ENCODE results near the gene COLQ.

COLQ gene

DNA sequence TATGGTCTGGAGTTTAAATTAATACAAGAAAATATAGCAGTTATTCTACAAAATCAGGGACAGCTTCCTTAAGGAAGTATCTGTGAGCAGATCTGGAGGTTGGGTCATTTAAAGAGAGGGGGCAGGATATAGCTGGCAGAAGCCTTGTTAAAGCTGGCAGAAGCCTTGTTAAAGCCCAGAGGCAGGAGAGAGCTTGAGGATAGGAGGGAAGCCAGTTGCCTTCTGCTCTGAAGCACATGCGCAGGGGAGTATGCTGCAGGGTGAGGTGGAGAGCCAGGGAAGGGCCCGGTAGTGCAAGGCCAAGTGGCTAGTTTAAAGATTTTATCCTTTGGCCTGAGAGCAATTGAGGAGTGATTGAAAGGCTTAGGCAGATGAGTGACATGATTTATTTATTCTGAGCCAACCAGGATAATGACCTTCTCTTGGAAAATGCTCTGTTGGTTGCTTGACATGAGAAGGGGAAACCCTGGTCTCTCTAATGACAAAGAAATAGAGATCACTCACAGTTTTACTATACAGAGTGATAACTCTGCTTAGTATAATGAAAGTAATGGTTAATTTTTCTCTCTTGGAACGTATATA, 90.2 kb downstream of the COLQ start:
- H3K27ac ChIP-seq, result no peak overlapping the region
- TF ChIP-seq, protein P1, sequence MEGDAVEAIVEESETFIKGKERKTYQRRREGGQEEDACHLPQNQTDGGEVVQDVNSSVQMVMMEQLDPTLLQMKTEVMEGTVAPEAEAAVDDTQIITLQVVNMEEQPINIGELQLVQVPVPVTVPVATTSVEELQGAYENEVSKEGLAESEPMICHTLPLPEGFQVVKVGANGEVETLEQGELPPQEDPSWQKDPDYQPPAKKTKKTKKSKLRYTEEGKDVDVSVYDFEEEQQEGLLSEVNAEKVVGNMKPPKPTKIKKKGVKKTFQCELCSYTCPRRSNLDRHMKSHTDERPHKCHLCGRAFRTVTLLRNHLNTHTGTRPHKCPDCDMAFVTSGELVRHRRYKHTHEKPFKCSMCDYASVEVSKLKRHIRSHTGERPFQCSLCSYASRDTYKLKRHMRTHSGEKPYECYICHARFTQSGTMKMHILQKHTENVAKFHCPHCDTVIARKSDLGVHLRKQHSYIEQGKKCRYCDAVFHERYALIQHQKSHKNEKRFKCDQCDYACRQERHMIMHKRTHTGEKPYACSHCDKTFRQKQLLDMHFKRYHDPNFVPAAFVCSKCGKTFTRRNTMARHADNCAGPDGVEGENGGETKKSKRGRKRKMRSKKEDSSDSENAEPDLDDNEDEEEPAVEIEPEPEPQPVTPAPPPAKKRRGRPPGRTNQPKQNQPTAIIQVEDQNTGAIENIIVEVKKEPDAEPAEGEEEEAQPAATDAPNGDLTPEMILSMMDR (conservative IDR thresholded peaks at IDR 0.05), result no peak
- TF ChIP-seq ZFX (IDR thresholded peaks at IDR 0.05), result no peak

DNA sequence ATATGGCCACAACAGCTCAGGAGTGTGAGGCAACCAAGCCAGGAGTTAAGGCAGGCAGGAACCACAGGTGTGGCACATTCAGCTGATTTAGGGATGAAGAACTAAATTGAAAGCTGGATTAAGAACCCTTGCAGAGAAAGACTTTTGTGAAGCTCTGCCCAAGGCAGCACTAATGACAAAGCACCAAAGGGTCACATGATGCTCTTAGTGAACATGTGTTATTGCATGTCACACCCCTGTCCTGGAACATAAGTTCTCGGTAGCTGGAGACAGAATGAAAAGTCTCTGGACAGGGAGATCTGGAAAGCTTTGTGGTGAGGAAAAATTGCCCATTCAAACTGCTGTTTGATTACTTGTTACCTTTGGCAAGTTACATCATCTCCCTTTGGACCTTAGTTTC, 90.9 kb downstream of the COLQ start:
- TF ChIP-seq, protein P1 (conservative IDR thresholded peaks at IDR 0.05), result no peak
- TF ChIP-seq ZFX (IDR thresholded peaks at IDR 0.05), result no peak
- H3K27ac ChIP-seq, result no peak overlapping the region

DNA sequence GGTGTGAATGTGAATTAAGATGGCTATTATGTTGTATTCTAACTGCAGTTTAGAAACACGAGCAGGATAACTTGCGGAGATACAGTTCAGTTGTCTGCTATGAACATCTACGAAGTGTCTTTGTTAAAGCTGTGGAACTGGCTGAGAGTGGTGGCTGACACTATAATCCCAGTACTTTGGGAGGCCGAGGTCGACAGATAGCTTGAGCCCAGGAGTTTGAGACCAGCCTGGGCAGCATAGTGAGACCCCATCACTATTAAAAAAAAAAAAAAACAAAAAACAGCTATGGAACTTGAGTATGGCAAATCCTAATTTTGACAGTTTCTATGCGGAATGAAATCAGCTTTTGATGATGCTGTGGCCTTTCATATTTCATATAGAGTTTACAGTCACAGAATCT, 92.4 kb downstream of the COLQ start:
- H3K27ac ChIP-seq, result no peak overlapping the region
- TF ChIP-seq, protein P1 (conservative IDR thresholded peaks at IDR 0.05), result no peak
- TF ChIP-seq ZFX (IDR thresholded peaks at IDR 0.05), result no peak

DNA sequence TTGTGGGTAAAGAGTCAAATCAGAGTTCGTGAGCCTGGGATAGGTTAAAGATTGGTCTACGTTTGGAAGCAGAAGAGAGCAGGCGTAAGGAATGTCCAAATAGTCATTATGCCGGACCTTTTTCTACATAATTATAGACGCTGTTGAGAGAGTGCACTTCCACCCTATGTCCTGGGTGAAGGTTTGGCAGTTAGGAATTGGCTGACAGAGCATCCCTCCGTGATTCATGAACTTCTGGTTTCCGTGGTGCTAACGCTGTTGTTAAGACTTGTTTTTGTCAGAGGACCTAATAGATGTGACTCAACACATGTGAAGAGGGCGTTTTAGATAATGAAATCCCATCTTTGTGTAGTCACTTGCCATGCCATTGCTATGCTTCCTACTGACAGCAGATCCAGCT, 93.0 kb downstream of the COLQ start:
- H3K27ac ChIP-seq, result peak overlapping the region; percentile 82; the same call in 1 of the 2 replicates
- TF ChIP-seq, protein P1 (conservative IDR thresholded peaks at IDR 0.05), result no peak
- TF ChIP-seq ZFX (IDR thresholded peaks at IDR 0.05), result no peak

DNA sequence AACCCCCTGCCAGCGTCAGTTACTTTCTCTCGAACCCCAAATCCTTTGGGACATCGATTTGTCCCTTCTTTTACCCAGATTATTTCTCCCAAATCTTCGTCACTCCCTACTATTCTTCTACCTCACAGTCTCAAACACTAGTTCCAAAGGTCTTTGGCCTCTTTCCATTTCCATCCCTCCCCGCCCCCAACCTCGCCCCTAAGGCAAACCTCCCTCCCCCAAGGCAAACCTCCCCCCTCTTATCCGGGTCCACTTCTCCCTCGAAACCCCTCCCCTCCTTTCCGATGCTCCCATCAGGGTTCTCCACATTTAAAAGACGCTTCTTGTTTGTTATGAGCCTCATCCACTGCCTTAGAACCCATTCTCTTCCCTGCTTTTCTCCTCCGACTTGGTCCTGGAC, 93.5 kb downstream of the COLQ start:
- no peak for TF ChIP-seq ZFX (IDR thresholded peaks at IDR 0.05)
- TF ChIP-seq, protein P1 (conservative IDR thresholded peaks at IDR 0.05), result no peak
- peak overlapping the region; percentile 82 for H3K27ac ChIP-seq

DNA sequence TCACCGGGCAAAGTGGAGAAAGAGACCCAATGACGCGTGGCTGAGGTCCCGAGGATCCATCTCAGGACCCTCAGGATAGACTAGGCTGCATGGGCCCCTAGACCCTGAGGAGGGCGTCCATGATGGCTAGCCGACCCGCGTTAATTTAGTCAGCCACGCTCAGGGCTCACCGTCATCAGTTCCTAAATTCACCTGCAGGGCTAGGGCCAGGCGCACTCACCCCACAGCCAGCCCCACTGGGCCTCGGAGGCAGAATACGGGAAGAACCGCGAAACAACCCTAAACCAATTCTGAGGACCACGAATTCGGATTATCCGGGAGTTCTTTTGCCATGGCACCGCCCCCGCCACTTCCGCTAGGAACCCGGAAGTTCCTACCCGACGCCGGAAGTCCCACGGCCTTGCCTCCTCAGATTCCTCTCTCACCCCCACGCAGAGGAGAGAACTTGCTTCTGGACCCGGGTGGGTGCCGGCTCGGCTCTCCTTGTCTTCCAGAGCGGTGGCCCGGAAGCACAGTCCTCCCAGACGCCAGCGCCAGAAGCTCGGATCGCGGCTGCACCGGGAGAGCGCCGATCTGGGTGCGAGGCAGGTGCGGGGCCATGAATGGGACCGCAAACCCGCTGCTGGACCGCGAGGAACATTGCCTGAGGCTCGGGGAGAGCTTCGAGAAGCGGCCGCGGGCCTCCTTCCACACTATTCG, 94.2 kb downstream of the COLQ start, which contains the start of the genes EAF1 and METTL6:
EAF1 (plus strand) TSS at position 417 of the 699 bp plus-strand sequence; CDS start at position 599, 182 bp downstream.
METTL6 (minus strand) TSS at position 363 of the 699 bp plus-strand sequence. CDS start 1,033 bp downstream, outside the sequence.
- TF ChIP-seq, protein P1 (conservative IDR thresholded peaks at IDR 0.05), result no peak
- TF ChIP-seq ZFX (IDR thresholded peaks at IDR 0.05), result peak; percentile 42; the same call in 1 of the 2 replicates
- H3K27ac ChIP-seq, result peak within 1 kb of the TSS; percentile 82

DNA sequence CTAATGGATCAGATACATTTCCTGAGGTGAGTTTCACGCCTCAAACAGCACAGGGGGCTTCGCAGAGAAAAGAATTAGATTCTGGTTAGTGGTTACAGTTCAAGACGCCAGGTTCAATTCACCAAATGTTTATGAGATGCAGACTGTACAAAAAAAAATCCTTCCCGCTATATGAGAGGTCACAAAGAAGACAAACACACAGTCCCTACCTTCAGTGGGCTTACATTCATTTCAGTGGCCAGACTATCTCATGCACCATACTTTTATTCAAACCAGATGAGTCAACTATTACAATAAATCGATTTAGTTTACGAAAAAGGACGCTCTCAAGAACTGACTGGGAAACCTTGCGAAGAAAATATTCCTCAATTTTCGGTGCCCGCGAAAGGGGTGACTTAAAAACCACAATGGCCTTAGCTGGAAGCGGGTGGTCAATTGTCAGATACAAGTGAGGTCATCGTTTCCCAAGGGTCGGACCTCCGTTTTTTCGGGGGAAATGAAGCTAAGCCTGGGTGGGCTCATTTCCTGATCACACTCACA, 94.9 kb downstream of the COLQ start:
- TF ChIP-seq, protein P1 (conservative IDR thresholded peaks at IDR 0.05), result no peak
- no peak for TF ChIP-seq ZFX (IDR thresholded peaks at IDR 0.05)
- peak overlapping the region; percentile 82 for H3K27ac ChIP-seq
